ENCODE results near the gene MBD5.

The MBD5 gene

GRCh38 chr2:148527488-148528340 is 506.8 kb downstream of the MBD5 start:
- Histone ChIP-seq H3K4me1 (ENCODE audit: low read depth, poor library complexity, severe bottlenecking) (no peaks in the 10 kb centered on the region), H3K79me2 (ENCODE audit: insufficient read depth, low read depth) (no peaks in the 10 kb centered on the region), H4K20me1 (ENCODE audit: insufficient read depth) (no peaks in the 10 kb centered on the region), H3K9ac (no peak overlapping the region), H3K36me3 (ENCODE audit: insufficient read depth) (no peaks in the 10 kb centered on the region), H2AFZ (ENCODE audit: low read depth) (no peak overlapping the region), H3K27ac (no peak overlapping the region), H3K4me3 (IDR thresholded peaks at IDR 0.05; ENCODE audit: insufficient read depth, low read depth, low read length) (no peak overlapping the region), H3K4me2 (no peak overlapping the region), H3K27me3 (ENCODE audit: insufficient read depth, low read depth) (no peaks in the 10 kb centered on the region)
- TF ChIP-seq CTCF (conservative IDR thresholded peaks at IDR 0.05; ENCODE audit: low read depth, low read length): no peak

GRCh38 chr2:148528356-148529064 is 507.6 kb downstream of the MBD5 start:
- H2AFZ ChIP-seq (ENCODE audit: low read depth): no peak overlapping the region
- no peaks in the 10 kb centered on the region for H4K20me1 ChIP-seq (ENCODE audit: insufficient read depth)
- no peak overlapping the region for H3K27ac ChIP-seq
- no peaks in the 10 kb centered on the region for H3K4me1 ChIP-seq (ENCODE audit: low read depth, poor library complexity, severe bottlenecking)
- no peaks in the 10 kb centered on the region for H3K79me2 ChIP-seq (ENCODE audit: insufficient read depth, low read depth)
- no peaks in the 10 kb centered on the region for H3K27me3 ChIP-seq (ENCODE audit: insufficient read depth, low read depth)
- no peak for TF ChIP-seq CTCF (conservative IDR thresholded peaks at IDR 0.05; ENCODE audit: low read depth, low read length)
- no peak overlapping the region for H3K4me2 ChIP-seq
- no peak overlapping the region for H3K4me3 ChIP-seq (IDR thresholded peaks at IDR 0.05; ENCODE audit: insufficient read depth, low read depth, low read length)
- no peaks in the 10 kb centered on the region for H3K36me3 ChIP-seq (ENCODE audit: insufficient read depth)
- no peak overlapping the region for H3K9ac ChIP-seq

GRCh38 chr2:148529745-148530144 is 508.9 kb downstream of the MBD5 start:
- no peaks in the 10 kb centered on the region for H3K36me3 ChIP-seq (ENCODE audit: insufficient read depth)
- no peaks in the 10 kb centered on the region for H3K4me1 ChIP-seq (ENCODE audit: low read depth, poor library complexity, severe bottlenecking)
- no peak overlapping the region for H2AFZ ChIP-seq (ENCODE audit: low read depth)
- H3K4me3 ChIP-seq (IDR thresholded peaks at IDR 0.05; ENCODE audit: insufficient read depth, low read depth, low read length): no peak overlapping the region
- H3K27me3 ChIP-seq (ENCODE audit: insufficient read depth, low read depth): no peaks in the 10 kb centered on the region
- no peak overlapping the region for H3K27ac ChIP-seq
- no peaks in the 10 kb centered on the region for H4K20me1 ChIP-seq (ENCODE audit: insufficient read depth)
- H3K9ac ChIP-seq: no peak overlapping the region
- no peak overlapping the region for H3K4me2 ChIP-seq
- H3K79me2 ChIP-seq (ENCODE audit: insufficient read depth, low read depth): no peaks in the 10 kb centered on the region
- TF ChIP-seq CTCF (conservative IDR thresholded peaks at IDR 0.05; ENCODE audit: low read depth, low read length): no peak

- Histone ChIP-seq H3K27ac (no peak overlapping the region), H3K9ac (no peak overlapping the region), H3K4me1 (ENCODE audit: low read depth, poor library complexity, severe bottlenecking) (no peaks in the 10 kb centered on the region), H2AFZ (ENCODE audit: low read depth) (no peak overlapping the region), H3K36me3 (ENCODE audit: insufficient read depth) (no peaks in the 10 kb centered on the region), H3K4me2 (no peak overlapping the region), H3K27me3 (ENCODE audit: insufficient read depth, low read depth) (no peaks in the 10 kb centered on the region), H3K79me2 (ENCODE audit: insufficient read depth, low read depth) (no peaks in the 10 kb centered on the region), H4K20me1 (ENCODE audit: insufficient read depth) (no peaks in the 10 kb centered on the region), H3K4me3 (IDR thresholded peaks at IDR 0.05; ENCODE audit: insufficient read depth, low read depth, low read length) (no peak overlapping the region)
- no peak for TF ChIP-seq CTCF (conservative IDR thresholded peaks at IDR 0.05; ENCODE audit: low read depth, low read length)
Measured at GRCh38 chr2:148530350-148530749, 509.5 kb downstream of the MBD5 start.

Data from KMS-11 (cell line).